K562 (cell line): ENCODE measurements around the gene SLC39A3.

Experiments
- BCL6 ChIP-seq: fragments of 250-450 bp; sonication (Bioruptor Pico); IDR thresholded peaks from 2 replicates; pipeline ENCODE4 v1.4.0; 2020
- BRCA1 ChIP-seq, 2 experiments: fragments of 450-650 bp in 1 of 2; sonication (generic) in 1 of 2; formaldehyde crosslinking in 1 of 2; IDR thresholded peaks; 2 replicates each; pipeline versions ENCODE4 v1.5.0 to v1.6.1; 2017 to 2020; ENCODE audit warnings: mild to moderate bottlenecking in 1 of 2, missing genetic modification reagents in 1 of 2
- CBX2 ChIP-seq: fragments of 200-600 bp; sonication (generic); IDR thresholded peaks from one replicate; pipeline ENCODE4 v1.6.1; 2012; ENCODE audit warnings: mild to moderate bottlenecking, low read length, inconsistent platforms; ENCODE audit not compliant: insufficient read depth, poor library complexity, severe bottlenecking
- DPF2 ChIP-seq: fragments of 450-650 bp; IDR thresholded peaks from 2 replicates; pipeline ENCODE4 v1.6.1; 2016
- GABPA ChIP-seq: fragments of 200-800 bp; sonication (Bioruptor generic); conservative IDR thresholded peaks from 2 replicates; pipeline ENCODE4 v1.6.1; 2016; ENCODE audit warnings: low read depth, missing genetic modification characterization, missing compliant biosample characterization
- MAFK ChIP-seq: IDR thresholded peaks from 2 replicates; pipeline ENCODE4 v1.6.1; 2011; ENCODE audit warnings: low read length, improper control_type of control experiment
- NR2F6 ChIP-seq: fragments of 450-650 bp; formaldehyde crosslinking; IDR thresholded peaks from 2 replicates; pipeline ENCODE4 v1.4.0; 2020; ENCODE audit warnings: mild to moderate bottlenecking
- NR4A1 ChIP-seq, 2 experiments: fragments of 250-450 bp in 1 of 2; fragments of 450-650 bp in 1 of 2; sonication (Bioruptor Pico) in 1 of 2; IDR thresholded peaks; 2 replicates each; pipeline versions ENCODE4 v1.4.0 to v1.6.1; 2016 to 2020; ENCODE audit warnings: mild to moderate bottlenecking in 2 of 2, missing compliant biosample characterization in 1 of 2, missing genetic modification characterization in 1 of 2, moderate library complexity in 1 of 2
- ZZZ3 ChIP-seq: fragments of 450-650 bp; IDR thresholded peaks from 2 replicates; pipeline ENCODE4 v1.6.1; 2016; ENCODE audit warnings: antibody characterized with exemption, mild to moderate bottlenecking, moderate library complexity

DNA sequence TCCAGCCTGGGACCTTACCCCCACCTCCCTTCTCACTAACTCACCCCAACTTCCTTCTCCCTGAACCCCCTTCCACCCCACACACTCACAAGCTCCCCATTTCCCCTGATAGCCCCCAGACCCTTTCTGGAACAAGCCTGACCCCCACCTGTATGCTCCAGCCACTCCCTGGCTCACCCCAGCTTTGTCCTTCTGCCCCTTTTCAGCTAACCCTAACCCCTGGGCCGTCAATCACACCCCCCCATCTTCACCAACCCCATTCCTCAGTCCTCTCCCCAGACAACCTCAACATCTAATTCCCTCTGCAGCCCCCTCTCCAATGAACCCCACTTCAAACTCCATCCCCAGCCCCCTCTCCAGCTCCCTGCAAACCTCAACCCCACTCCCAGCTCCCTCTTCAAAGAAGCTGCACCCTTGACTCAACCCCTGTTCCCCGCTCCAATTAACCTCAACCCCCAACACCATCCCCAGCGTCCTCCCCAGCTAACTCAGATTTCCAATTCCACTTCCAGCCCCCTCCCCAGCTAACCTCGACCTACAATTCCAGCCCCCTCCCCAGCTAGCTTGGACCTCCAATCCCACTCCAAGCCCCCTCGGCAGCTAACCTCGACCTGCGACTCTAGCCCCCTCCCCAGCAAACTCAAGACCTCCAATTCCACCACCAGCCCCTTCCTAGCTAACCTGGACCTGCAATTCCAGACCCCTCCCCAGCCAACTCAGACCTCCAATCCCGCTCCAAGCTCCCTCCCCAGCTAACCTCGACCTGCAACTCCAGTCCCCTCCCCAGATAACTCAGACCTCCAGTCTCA is 38.3 kb downstream of the SLC39A3 start:
- TF ChIP-seq NR4A1 (CRISPR knock-in tag; IDR thresholded peaks at IDR 0.05) = no peak
- no peak for TF ChIP-seq NR4A1 (tag; IDR thresholded peaks at IDR 0.05)
- no peak for TF ChIP-seq ZZZ3
- no peak for TF ChIP-seq GABPA (tag)
- TF ChIP-seq MAFK = no peak
- no peak for TF ChIP-seq BCL6 (CRISPR knock-in tag)
- no peak for TF ChIP-seq BRCA1 (IDR thresholded peaks at IDR 0.05)
- TF ChIP-seq BRCA1 (CRISPR knock-in tag; IDR thresholded peaks at IDR 0.05) = no peak
- TF ChIP-seq DPF2 = no peak
- no peak for TF ChIP-seq NR2F6 (CRISPR knock-in tag)
- TF ChIP-seq CBX2 = no peak
